NCI-H1694 (cell line): ENCODE results near the gene KCNRG.
"Not testable (repeated sequence)": the region's sequence is repeated elsewhere in the genome, so short reads cannot be mapped to it uniquely, and the experiment has no call there.

ENCODE experiments used
- DNase-seq: peaks from one replicate; lab custom pipeline; 2025; lab: John Stamatoyannopoulos, UW

KCNRG gene

DNA sequence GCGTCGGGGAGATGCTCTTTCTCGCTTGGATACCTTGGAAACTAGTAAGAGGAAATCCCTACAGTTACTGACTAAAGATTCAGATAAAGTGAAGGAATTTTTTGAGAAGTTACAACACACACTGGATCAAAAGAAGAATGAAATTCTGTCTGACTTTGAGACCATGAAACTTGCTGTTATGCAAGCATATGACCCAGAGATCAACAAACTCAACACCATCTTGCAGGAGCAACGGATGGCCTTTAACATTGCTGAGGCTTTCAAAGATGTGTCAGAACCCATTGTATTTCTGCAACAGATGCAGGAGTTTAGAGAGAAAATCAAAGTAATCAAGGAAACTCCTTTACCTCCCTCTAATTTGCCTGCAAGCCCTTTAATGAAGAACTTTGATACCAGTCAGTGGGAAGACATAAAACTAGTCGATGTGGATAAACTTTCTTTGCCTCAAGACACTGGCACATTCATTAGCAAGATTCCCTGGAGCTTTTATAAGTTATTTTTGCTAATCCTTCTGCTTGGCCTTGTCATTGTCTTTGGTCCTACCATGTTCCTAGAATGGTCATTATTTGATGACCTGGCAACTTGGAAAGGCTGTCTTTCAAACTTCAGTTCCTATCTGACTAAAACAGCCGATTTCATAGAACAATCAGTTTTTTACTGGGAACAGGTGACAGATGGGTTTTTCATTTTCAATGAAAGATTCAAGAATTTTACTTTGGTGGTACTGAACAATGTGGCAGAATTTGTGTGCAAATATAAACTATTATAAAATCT, 2.7 kb upstream of the KCNRG start:
- no peak for DNase-seq

GRCh38 chr13:50014386-50014785, 858 bp upstream of the KCNRG start:
- no peak for DNase-seq

DNA sequence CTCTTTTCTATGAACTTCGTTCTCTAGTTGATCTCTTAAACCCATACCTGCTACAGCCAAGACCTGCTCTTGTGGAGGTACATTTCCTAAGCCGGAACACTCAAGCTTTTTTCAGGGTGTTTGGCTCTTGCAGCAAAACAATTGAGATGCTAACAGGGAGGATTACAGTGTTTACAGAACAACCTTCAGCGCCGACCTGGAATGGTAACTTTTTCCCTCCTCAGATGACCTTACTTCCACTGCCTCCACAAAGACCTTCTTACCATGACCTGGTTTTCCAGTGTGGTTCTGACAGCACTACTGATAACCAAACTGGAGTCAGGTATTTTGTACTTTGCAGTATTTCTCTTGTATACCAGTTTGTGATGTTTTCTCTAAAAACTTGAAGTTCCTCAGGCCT, 506 bp downstream of the KCNRG start:
- no peak for DNase-seq

- no peak for DNase-seq
These were observed 1.2 kb downstream of the KCNRG start for GRCh38 chr13:50016444-50016843.

GRCh38 chr13:50017819-50018218, 2.6 kb downstream of the KCNRG start:
- DNase-seq, result no peak

DNA sequence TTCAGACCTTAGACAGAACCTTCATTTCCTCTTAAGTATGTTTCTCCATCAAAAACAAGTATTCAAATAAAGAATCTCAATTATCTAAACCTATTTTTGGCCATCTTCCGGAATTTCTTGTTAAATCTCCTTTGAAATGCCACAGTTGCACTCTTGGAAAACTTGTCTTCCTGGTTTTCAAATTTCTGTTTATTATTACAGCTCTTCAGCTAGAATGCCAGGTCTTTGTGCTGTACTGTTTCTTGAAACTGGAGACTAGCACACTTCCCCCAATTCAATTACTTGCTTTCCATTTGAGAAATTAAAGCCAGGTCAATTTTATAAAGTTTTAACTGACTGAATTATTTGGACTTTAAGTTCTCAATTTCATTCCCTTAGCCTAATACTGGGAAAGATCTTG, 10.2 kb downstream of the KCNRG start:
- DNase-seq, result no peak

GRCh38 chr13:50026788-50027473, 11.7 kb downstream of the KCNRG start:
- no peak for DNase-seq

DNA sequence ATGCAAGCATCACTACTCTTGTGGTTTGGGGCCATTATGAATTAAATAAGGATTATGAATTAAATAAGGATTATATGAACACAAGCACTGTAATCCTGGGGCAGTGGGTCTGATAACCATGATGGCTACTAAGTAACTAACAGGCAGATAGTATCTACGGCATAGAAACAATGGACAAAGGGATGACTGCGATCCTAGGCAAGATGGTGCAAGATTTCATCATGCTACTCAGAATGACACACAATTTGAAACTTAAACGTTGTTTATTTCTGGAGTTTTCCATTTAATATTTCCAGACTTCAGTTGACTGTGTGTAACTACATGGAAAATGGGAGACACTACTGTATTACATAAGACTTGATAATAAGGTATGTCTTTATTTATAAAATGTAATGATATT, 15.1 kb downstream of the KCNRG start:
- no peak for DNase-seq

GRCh38 chr13:50033725-50034124, 18.5 kb downstream of the KCNRG start:
- no peak for DNase-seq

DNA sequence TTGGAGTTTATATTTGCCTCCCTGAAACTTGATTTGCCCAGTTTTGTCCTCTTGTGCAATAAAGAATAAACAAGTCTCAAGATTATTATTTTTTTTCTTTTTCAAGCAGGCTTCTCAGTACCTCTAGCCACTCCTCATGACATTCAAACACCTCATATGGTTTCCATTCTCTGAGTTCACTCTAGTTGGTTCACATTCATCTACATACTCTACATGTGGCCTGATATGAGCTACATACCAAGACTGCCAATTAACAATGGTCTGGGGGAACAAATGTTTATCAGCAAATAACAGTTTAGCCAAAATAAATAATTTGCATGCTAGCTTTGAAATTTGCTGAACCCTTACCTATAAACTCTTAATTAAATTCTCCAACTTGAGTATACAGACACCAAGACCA, 22.5 kb downstream of the KCNRG start:
- DNase-seq, result no peak

- DNase-seq, result no peak
These were observed 23.0 kb downstream of the KCNRG start for GRCh38 chr13:50038266-50038665.

GRCh38 chr13:50052478-50052877, 37.2 kb downstream of the KCNRG start:
- DNase-seq, result no peak

DNA sequence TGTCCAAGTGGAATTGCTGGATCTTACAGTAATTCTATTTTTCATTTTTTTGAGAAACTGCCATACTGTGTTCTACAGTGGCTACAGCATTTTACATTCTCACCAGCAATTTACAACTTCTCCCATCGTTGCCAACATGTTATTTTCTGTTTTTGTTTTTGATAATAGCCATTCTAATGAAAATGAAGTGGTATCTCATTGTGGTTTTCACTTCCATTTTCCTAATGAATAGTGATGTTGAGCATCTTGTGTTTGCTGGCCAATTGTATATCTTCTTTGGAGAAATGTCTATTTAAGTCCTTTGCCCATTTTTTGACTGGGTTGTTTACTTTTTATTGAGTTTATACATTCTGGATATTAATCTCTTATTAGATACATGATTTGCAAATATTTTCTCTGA, 38.6 kb downstream of the KCNRG start:
- no peak for DNase-seq

DNA sequence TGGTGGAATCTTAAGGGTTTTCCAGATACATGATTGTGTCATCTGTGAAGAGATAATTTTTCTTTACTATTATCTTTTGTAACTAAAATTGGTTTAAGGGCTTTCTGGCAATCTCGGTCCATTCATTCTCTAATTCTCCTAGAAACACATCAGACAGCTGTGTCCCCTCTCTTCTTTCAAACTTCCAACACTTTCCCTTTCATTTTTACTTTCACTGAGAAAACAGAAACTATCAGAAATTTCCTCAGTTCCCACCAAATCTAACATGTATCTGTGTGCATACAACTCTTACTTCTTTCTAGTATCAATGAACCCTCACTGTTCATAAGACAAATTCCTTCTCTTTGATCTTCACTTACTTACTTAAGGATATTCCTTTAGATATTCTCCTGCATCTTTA, 40.2 kb downstream of the KCNRG start:
- DNase-seq, result no peak

- no peak for DNase-seq
These were observed 45.5 kb downstream of the KCNRG start for GRCh38 chr13:50060718-50061117.

- DNase-seq, result not testable (repeated sequence)
These were observed 47.1 kb downstream of the KCNRG start for GRCh38 chr13:50062336-50062735.

DNA sequence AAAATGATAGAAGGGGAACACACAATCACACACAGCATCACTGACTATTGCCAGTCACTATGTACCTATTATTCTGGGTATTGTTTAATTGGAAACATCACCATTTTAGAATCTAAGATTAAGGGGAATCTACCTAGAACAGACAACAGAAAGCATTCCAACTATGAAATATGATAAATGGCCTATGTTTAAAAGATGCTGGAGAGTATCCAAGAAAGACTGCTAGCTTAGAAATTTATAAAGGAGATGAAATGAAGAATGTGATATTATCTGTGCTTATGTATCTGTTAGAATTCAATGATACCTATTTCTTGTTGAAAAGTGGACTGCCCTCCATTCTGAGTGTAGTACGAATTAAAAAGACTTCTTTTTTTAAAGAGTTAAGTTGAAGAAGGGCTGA, 50.5 kb downstream of the KCNRG start:
- no peak for DNase-seq

- no peak for DNase-seq
These were observed 53.3 kb downstream of the KCNRG start for GRCh38 chr13:50068508-50068907.

- no peak for DNase-seq
These were observed 54.0 kb downstream of the KCNRG start for GRCh38 chr13:50069261-50069660.

GRCh38 chr13:50070186-50070585, 54.9 kb downstream of the KCNRG start:
- no peak for DNase-seq
